IPS DF 6.9 (cell line): ENCODE results near the gene BCL6B.
"Not testable (repeated sequence)": the region's sequence is repeated elsewhere in the genome, so short reads cannot be mapped to it uniquely, and the experiment has no call there.

Source experiments
- DNase-seq: peaks from one replicate; pipeline ENCODE4 v3.0.0-alpha.2; 2013; ENCODE audit warnings: low read depth, low spot score
- H3K27ac ChIP-seq: one replicate; pipeline ENCODE4 v1.5.1; 2013; ENCODE audit warnings: low read length, control low read depth
- H3K27me3 ChIP-seq: 2 replicates; pipeline ENCODE4 v1.6.1; 2013; ENCODE audit warnings: mild to moderate bottlenecking, low read length; ENCODE audit not compliant: control insufficient read depth, insufficient read depth
- H3K36me3 ChIP-seq: 2 replicates; pipeline ENCODE4 v1.6.1; 2013; ENCODE audit warnings: low read length; ENCODE audit not compliant: control insufficient read depth, insufficient read depth
- H3K4me1 ChIP-seq: 2 replicates; pipeline ENCODE4 v1.6.1; 2013; ENCODE audit warnings: low read length; ENCODE audit not compliant: control insufficient read depth, insufficient read depth
- H3K4me3 ChIP-seq: 2 replicates; pipeline ENCODE4 v1.5.1; 2013; ENCODE audit warnings: mild to moderate bottlenecking, low read length
- H3K9me3 ChIP-seq: 2 replicates; pipeline ENCODE4 v1.6.1; 2013; ENCODE audit warnings: low read length, inconsistent platforms; ENCODE audit not compliant: control insufficient read depth, insufficient read depth
- WGBS: extraction: QIAGEN DNeasy Blood & Tissue Kit; methylation state at CpG from one replicate; pipeline ENCODE4 v1.1.7; 2013; ENCODE audit warnings: mixed read lengths, missing lambda C conversion rate; ENCODE audit not compliant: insufficient read length, insufficient coverage; 5-methylcytosine and 5-hydroxymethylcytosine counted together

BCL6B gene

DNA sequence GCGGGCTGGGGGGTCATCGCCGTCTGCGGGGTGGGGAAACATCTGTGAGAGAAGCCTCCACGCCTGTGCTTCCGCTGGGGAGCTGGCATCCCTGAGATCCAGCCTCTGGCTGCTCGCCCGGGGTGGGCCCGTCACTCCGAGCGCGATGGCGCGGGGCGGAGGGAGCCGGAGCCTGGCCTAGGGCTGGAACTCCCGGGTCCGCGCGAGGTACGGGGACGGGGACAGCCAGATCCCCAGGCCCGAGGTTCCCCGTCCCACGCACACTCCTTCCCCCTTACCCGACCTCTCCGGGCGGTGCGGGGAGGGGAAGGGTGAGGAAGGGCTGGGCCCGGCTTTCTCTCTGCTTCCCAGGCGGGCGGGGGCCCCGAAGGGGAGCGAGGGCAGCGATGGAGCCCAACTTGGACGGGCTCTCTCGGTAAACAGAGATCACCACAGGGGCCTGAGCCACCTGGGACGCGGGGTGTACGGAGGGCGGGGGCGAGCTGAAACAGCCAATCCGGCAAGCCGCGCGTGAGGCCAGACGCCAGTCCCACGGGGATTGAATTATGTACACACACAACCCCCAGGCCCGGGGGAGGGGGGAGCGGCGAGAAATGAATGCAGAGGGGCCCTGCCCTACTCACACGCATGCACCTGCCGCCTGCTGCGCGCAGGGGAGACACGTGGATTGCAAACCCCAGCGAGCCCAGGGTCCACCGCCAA, 20.8 kb downstream of the BCL6B start, which contains the start of gene SLC16A11:
TSS of gene SLC16A11 (minus strand) at position 596 of the 702 bp plus-strand sequence. CDS start at position 17, 579 bp downstream.
- Histone ChIP-seq H3K4me1 (peaks cover 7% of the 10 kb centered on the region), H3K27ac (no peak within 1 kb of the TSS), H3K4me3 (peak within 1 kb of the TSS; percentile 38; the same call in 1 of the 2 replicates), H3K36me3 (no peaks in the 10 kb centered on the region), H3K9me3 (no peaks in the 10 kb centered on the region), H3K27me3 (peaks cover 11% of the 10 kb centered on the region; the same call in 1 of the 2 replicates)
- no CpG with 5 or more reads among the region's 58 CpGs for WGBS
- no peak for DNase-seq

DNA sequence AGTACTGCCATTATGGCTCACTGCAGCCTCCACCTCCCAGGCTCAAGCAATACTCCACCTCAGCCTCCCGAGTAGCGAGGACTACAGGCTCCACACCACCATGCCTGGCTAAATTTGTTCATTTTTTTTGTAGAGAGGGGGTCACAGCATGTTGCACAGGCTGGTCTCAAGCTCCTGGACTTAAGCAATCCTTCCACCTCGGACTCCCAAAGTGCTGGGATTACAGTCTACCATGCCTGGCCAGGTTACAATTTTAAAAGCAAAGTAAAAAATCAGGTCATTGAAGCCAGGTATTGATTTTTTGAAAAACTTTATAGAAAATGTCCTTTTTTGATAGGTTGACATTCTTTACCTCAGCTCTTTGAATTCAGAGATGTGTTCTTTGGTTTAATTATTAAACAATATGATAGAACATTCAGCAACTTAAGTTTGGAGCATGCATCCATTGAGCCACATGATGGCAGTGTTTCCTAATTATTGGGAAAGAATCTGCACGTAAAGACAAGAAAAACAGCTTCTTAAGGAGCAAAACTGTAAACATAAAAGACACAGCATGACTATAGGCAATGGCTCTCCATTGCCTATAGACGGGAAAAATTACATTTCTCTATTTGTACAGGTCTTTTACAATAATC, 22.8 kb downstream of the BCL6B start:
- H3K27me3 ChIP-seq: peaks cover 11% of the 10 kb centered on the region; the same call in 1 of the 2 replicates
- no peak for DNase-seq
- H3K4me3 ChIP-seq: no peak overlapping the region
- peaks cover 7% of the 10 kb centered on the region for H3K4me1 ChIP-seq
- no peaks in the 10 kb centered on the region for H3K9me3 ChIP-seq
- no peak overlapping the region for H3K27ac ChIP-seq
- WGBS: no CpG with 5 or more reads among the region's 5 CpGs
- no peaks in the 10 kb centered on the region for H3K36me3 ChIP-seq

DNA sequence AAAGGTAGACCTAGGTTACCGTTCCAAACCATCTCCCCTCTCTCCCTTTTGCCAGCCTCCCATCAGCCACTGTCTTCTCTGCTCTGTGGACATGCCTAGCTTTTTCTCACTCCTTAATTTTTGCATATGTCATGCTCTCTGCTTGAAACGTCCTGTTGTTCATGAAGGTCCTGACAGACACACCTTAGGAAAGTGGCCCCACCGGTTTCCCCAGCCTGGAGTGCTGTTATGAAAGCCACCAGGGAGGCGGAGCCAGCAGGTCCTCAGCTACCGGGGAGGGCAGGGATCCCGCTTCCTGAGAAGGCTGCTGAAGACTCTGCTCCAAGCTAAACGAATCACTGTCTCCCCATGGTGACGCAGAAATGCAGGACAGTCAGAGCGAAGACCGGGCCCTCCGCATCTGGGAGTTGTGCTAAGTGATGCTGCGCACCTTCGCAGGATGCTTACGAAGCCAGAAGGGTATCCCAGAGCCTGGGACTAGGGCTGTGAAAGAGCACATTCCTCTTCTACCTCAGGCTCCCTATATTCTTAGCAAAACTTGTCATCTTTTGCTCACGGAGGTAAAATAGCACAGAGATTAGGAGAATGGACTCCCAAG, 23.4 kb downstream of the BCL6B start:
- H3K4me3 ChIP-seq: peak overlapping the region; percentile 11; the same call in 1 of the 2 replicates
- H3K27ac ChIP-seq: no peak overlapping the region
- DNase-seq: no peak
- no peaks in the 10 kb centered on the region for H3K36me3 ChIP-seq
- H3K4me1 ChIP-seq: peaks cover 7% of the 10 kb centered on the region
- WGBS: no CpG with 5 or more reads among the region's 15 CpGs
- peaks cover 11% of the 10 kb centered on the region; the same call in 1 of the 2 replicates for H3K27me3 ChIP-seq
- H3K9me3 ChIP-seq: no peaks in the 10 kb centered on the region

DNA sequence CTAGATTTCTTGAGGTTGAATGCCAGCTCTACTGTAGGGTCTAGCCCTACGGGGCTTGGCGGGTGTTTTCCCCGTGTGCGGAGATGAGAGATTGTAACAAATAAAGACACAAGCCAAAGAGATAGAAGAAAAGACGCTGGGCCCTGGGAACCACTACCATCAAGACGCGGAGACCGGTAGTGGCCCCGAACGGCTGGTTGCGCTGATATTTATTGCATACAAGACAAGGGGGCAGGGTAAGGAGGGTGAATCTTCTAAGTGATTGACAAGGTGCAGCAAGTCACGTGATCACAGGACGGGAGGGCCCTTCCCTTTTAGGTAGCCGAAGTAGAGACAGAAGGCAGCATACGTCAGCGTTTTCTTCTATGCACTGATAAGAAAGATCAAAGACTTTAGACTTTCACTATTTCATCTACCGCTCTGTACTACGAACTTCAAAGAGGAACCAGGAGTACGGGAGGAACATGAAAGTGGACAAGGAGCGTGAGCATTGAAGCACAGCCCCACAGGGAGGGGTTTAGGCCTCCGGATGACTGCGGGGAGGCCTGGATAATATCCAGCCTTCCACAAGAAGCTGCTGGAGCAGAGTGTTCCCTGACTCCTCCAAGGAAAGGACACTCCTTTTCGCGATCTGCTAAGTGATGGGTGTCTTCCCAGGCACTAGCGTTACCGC, 24.0 kb downstream of the BCL6B start:
- not testable (repeated sequence) for H3K36me3 ChIP-seq, DNase-seq, H3K9me3 ChIP-seq, H3K27ac ChIP-seq, H3K4me1 ChIP-seq
- Histone ChIP-seq H3K4me3 (peak overlapping the region; percentile 11; the same call in 1 of the 2 replicates), H3K27me3 (peaks cover 11% of the 10 kb centered on the region; the same call in 1 of the 2 replicates)
- no CpG with 5 or more reads among the region's 26 CpGs for WGBS

DNA sequence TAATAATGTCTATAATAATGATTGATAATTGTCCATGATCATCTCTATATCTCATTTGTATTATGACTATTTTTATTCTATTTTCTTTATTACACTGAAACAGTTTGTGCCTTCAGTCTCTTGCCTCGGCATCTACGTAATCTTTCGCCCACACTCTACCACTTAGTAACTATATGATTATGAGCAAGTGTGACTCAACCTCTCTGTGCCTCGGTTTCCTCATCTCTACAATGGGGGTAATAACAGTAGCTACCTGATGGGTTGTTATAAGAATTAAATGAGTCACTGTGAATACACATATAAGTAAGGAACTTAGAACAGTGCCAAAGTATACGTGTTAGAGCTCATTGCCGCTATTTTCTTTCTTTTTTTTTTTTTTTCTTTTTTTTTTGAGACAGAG, 24.7 kb downstream of the BCL6B start:
- Histone ChIP-seq H3K4me1 (no peaks in the 10 kb centered on the region; the same call in 1 of the 2 replicates), H3K36me3 (no peaks in the 10 kb centered on the region), H3K27ac (no peak overlapping the region), H3K27me3 (peaks cover 11% of the 10 kb centered on the region; the same call in 1 of the 2 replicates), H3K9me3 (no peaks in the 10 kb centered on the region), H3K4me3 (no peak overlapping the region)
- no CpG with 5 or more reads among the region's 6 CpGs for WGBS
- DNase-seq: no peak

DNA sequence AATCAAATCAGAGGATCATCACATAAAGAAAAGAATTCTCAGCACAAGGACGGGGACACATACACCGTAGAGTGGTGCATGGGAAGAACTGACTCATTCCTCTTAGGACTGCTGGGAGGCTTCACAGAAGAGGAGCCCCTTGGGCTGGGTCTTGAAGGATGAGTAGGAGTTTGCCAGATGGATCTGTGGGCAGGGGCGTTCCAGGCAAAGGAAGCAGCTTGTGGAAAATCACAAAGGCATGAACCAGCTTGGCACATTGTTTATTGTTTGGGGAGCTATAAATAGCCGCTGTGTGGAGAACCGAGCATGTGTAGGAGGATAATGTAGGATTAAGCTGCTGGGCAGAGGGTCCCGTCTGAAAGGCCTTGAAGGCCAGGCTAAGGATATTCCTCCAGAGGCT, 26.1 kb downstream of the BCL6B start:
- Histone ChIP-seq H3K27me3 (peaks cover 4% of the 10 kb centered on the region; the same call in 1 of the 2 replicates), H3K36me3 (no peaks in the 10 kb centered on the region), H3K4me1 (no peaks in the 10 kb centered on the region; the same call in 1 of the 2 replicates), H3K9me3 (no peaks in the 10 kb centered on the region), H3K27ac (no peak overlapping the region), H3K4me3 (no peak overlapping the region)
- DNase-seq: no peak
- no CpG with 5 or more reads among the region's 6 CpGs for WGBS

DNA sequence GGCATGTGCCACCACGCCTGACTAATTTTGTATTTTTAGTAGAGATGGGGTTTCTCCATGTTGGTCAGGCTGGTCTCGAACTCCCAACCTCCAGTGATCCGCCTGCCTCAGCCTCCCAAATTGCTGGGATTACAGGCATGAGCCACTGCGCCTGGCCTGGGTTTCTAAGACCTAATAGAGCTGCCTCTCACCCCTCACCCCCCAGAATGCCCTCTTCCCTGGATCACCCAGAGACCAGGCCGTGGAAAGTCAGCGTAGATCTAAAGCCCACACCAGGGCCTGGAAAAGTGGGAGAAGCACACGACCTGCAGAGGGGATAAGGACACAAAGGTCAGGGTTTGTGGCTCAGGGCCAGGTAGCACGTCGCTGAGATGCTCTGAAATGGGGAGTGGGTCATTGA, 27.7 kb downstream of the BCL6B start:
- H3K4me1 ChIP-seq, H3K36me3 ChIP-seq: not testable (repeated sequence)

DNA sequence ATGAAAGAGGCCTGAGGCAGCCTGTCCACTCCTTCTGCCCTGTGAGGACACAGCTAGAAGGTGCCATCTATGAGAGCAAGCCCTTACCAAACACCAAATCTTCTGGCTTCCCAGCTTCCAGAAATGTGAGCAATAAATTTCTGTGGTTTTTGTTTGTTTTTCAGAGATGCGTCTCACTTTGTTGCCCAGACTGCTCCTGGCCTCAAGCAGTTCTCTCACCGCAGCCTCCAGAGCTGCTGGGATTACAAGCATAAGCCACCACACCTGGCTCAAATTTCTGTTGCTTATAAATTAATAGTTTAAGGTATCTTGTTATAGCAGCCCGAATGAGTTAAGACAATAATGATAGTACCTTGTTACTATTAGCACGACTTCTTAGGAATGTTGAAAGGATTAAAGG, 33.5 kb downstream of the BCL6B start:
- Histone ChIP-seq H3K4me3 (no peak overlapping the region), H3K36me3 (no peaks in the 10 kb centered on the region), H3K9me3 (no peaks in the 10 kb centered on the region), H3K27me3 (no peaks in the 10 kb centered on the region), H3K27ac (no peak overlapping the region), H3K4me1 (no peaks in the 10 kb centered on the region)
- no peak for DNase-seq
- WGBS: no CpG with 5 or more reads among the region's 4 CpGs

More for the DNA sequence above, 27.7 kb downstream of the BCL6B start:
- WGBS: no CpG with 5 or more reads among the region's 9 CpGs
- not testable (repeated sequence) for H3K27me3 ChIP-seq, H3K4me3 ChIP-seq, H3K9me3 ChIP-seq, H3K27ac ChIP-seq, DNase-seq

DNA sequence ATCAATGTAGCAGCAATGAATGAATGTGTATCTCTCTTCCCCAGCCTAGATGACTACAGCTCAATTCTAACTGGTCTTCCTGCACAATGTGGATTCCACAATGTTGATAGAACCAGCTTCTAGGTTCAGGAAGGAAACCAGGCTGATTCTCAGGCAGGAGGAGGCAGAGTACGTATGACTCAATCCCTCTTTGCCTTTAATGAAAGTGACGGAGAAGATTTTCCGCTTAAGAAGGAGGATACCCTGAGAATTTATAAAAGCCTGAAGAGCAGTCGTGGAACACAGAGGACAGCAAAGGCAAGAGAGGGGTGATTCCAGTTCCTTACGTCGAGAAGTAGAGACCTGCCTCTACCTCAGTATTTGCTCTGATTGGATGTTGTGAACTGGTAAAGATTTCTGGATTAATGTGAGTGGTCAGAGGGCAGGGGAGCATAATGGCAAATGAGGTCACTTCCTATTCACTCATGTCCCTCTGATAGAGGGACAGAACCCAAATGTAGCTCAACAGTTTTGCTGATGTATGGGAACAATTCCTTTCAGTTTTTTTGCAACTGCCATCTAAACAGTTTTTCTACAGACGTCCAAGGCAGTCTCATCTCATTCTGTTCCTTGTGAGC, 36.1 kb downstream of the BCL6B start:
- WGBS: no CpG with 5 or more reads among the region's 7 CpGs
- Histone ChIP-seq H3K4me1 (no peaks in the 10 kb centered on the region), H3K27ac (no peak overlapping the region), H3K27me3 (no peaks in the 10 kb centered on the region), H3K4me3 (no peak overlapping the region), H3K36me3 (no peaks in the 10 kb centered on the region), H3K9me3 (no peaks in the 10 kb centered on the region)
- DNase-seq: no peak
